Mesendoderm (in vitro differentiated cells): ENCODE results near the gene RNF214.
A peak's percentile ranks its signal among the peaks of the same experiment; 100 is the strongest.
"Not testable (repeated sequence)": the region's sequence is repeated elsewhere in the genome, so short reads cannot be mapped to it uniquely, and the experiment has no call there.

ENCODE experiments used
- DNase-seq: peaks from one replicate; pipeline ENCODE4 v3.0.0; 2013
- H2AK5ac ChIP-seq: 2 replicates; pipeline ENCODE4 v1.6.1; 2013; ENCODE audit warnings: low read length, inconsistent platforms
- H2BK120ac ChIP-seq: 2 replicates; pipeline ENCODE4 v1.6.1; 2013; ENCODE audit warnings: low read depth, mild to moderate bottlenecking, low read length, moderate library complexity, mixed read lengths
- H2BK15ac ChIP-seq: replicated peaks from 2 replicates; pipeline ENCODE4 v1.6.1; 2013; ENCODE audit warnings: low read depth, mild to moderate bottlenecking, moderate library complexity
- H2BK5ac ChIP-seq: 2 replicates; pipeline ENCODE4 v1.6.1; 2013; ENCODE audit warnings: low read length, inconsistent platforms
- H3K18ac ChIP-seq: 2 replicates; pipeline ENCODE4 v1.6.1; 2013; ENCODE audit warnings: mild to moderate bottlenecking, low read length, mixed read lengths
- H3K23ac ChIP-seq: one replicate; pipeline ENCODE4 v1.6.1; 2013; ENCODE audit warnings: low read length
- H3K27ac ChIP-seq: 2 replicates; pipeline ENCODE4 v1.5.1; 2013; ENCODE audit warnings: low read depth, mild to moderate bottlenecking, inconsistent platforms, low read length, moderate library complexity
- H3K27me3 ChIP-seq: 2 replicates; pipeline ENCODE4 v1.6.1; 2013; ENCODE audit warnings: low read length, control low read depth, mild to moderate bottlenecking, inconsistent platforms; ENCODE audit not compliant: insufficient read depth, poor library complexity
- H3K36me3 ChIP-seq: 2 replicates; pipeline ENCODE4 v1.6.1; 2013; ENCODE audit warnings: low read length, inconsistent platforms; ENCODE audit not compliant: control insufficient read depth, insufficient read depth
- H3K4ac ChIP-seq: one replicate; pipeline ENCODE4 v1.6.1; 2013; ENCODE audit warnings: low read depth, mild to moderate bottlenecking, low read length, moderate library complexity
- H3K4me1 ChIP-seq: 2 replicates; pipeline ENCODE4 v1.6.1; 2013; ENCODE audit warnings: low read depth, low read length, inconsistent platforms; ENCODE audit not compliant: control insufficient read depth
- H3K4me2 ChIP-seq: 2 replicates; pipeline ENCODE4 v1.6.1; 2013; ENCODE audit warnings: low read length
- H3K4me3 ChIP-seq: 2 replicates; pipeline ENCODE4 v1.5.1; 2013; ENCODE audit warnings: mild to moderate bottlenecking, low read length
- H3K56ac ChIP-seq: one replicate; pipeline ENCODE4 v1.6.1; 2013; ENCODE audit warnings: low read length
- H3K79me1 ChIP-seq: 2 replicates; pipeline ENCODE4 v1.6.1; 2013; ENCODE audit warnings: low read length, inconsistent platforms
- H3K79me2 ChIP-seq: 2 replicates; pipeline ENCODE4 v1.6.1; 2013; ENCODE audit warnings: mild to moderate bottlenecking, low read length; ENCODE audit not compliant: control insufficient read depth, insufficient read depth
- H3K9ac ChIP-seq: 2 replicates; pipeline ENCODE4 v1.6.1; 2013; ENCODE audit warnings: low read length, inconsistent platforms
- H4K5ac ChIP-seq: one replicate; pipeline ENCODE4 v1.6.1; 2013; ENCODE audit warnings: low read length
- H4K8ac ChIP-seq: one replicate; pipeline ENCODE4 v1.6.1; 2013; ENCODE audit warnings: low read depth, mild to moderate bottlenecking, control low read depth, low read length, moderate library complexity
- WGBS: extraction: QIAGEN DNeasy Blood & Tissue Kit; methylation state at CpG from one replicate; pipeline ENCODE4 v1.1.7; 2013; ENCODE audit warnings: low lambda C conversion rate, missing lambda C conversion rate; ENCODE audit not compliant: insufficient coverage; ENCODE audit errors: extremely low coverage; 5-methylcytosine and 5-hydroxymethylcytosine counted together

Gene RNF214

DNA sequence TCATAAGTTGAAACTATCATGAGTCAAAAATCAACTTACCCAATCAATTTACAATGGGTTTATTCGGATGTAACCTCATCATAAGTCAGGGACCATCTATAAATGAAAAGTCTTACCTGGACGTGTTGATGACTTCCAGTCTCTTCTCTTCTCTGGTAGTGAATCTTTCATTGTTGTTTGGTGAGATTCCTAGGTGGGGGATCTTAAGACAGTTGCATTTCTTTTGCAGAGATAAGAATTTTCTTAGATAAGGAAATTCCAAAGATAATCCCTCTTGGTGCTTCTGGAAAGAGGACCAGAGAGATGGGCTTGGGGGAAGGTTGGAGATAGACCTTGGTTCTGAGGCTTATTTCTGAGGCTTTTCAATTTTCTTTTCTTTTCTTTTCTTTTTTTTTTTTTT lies 37.4 kb downstream of the RNF214 start:
- Histone ChIP-seq H3K23ac (no peak overlapping the region), H3K36me3 (no peaks in the 10 kb centered on the region), H2BK15ac (no peak overlapping the region), H3K27me3 (no peaks in the 10 kb centered on the region), H3K4ac (peak overlapping the region; percentile 95), H3K79me2 (no peaks in the 10 kb centered on the region), H3K79me1 (no peaks in the 10 kb centered on the region), H3K56ac (no peak overlapping the region), H4K5ac (no peak overlapping the region), H3K9ac (no peak overlapping the region), H2BK5ac (no peak overlapping the region), H2BK120ac (no peak overlapping the region), H3K27ac (peak overlapping the region; percentile 79), H3K4me2 (no peak overlapping the region), H2AK5ac (no peak overlapping the region), H3K4me1 (peaks cover 12% of the 10 kb centered on the region), H3K4me3 (no peak overlapping the region), H3K18ac (peak overlapping the region; percentile 96), H4K8ac (no peak overlapping the region)
- whole genome bisulfite sequencing = no CpG with 5 or more reads among the region's 2 CpGs
- DNase-seq = peak; percentile 95

GRCh38 chr11:117271208-117271607 lies 38.7 kb downstream of the RNF214 start:
- H3K79me1 ChIP-seq = no peaks in the 10 kb centered on the region

DNA sequence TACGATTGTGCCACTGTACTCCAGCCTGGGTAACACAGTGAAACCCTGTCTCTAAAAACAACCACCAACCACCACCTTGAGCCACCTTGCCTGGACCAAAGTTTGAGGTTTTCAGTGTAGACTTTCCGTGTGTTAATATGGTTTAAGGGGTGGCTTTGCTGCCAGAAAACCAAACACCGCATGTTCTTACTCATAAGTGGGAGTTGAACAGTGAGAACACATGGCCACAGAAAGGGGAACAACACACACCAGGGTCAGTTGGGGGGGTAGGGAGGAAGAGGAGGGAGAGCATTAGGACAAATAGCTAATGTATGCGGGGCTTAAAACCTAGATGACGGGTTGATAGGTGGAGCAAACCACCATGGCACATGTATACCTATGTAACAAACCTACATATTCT lies 39.7 kb downstream of the RNF214 start:
- H3K4me2 ChIP-seq, H3K4me3 ChIP-seq, H4K8ac ChIP-seq, H2BK120ac ChIP-seq, H3K27ac ChIP-seq, H3K36me3 ChIP-seq, H3K9ac ChIP-seq, H3K79me2 ChIP-seq, H3K23ac ChIP-seq, H2BK15ac ChIP-seq, H3K18ac ChIP-seq, H2AK5ac ChIP-seq, H2BK5ac ChIP-seq, H3K27me3 ChIP-seq, DNase-seq, H3K79me1 ChIP-seq, H4K5ac ChIP-seq: not testable (repeated sequence)
- peak overlapping the region; percentile 2 for H3K56ac ChIP-seq
- H3K4me1 ChIP-seq = peaks cover 11% of the 10 kb centered on the region
- whole genome bisulfite sequencing = no CpG with 5 or more reads among the region's 5 CpGs
- H3K4ac ChIP-seq = peak overlapping the region; percentile 43

More at GRCh38 chr11:117271208-117271607, 38.7 kb downstream of the RNF214 start:
- no peak overlapping the region for H2AK5ac ChIP-seq
- peak overlapping the region; percentile 88 for H3K18ac ChIP-seq
- H3K23ac ChIP-seq = no peak overlapping the region
- peaks cover 12% of the 10 kb centered on the region for H3K4me1 ChIP-seq
- no peak overlapping the region for H3K9ac ChIP-seq
- peak overlapping the region; percentile 41 for H3K4ac ChIP-seq
- H3K27ac ChIP-seq = no peak overlapping the region
- no CpG with 5 or more reads among the region's 4 CpGs for WGBS
- H3K79me2 ChIP-seq = no peaks in the 10 kb centered on the region
- H4K5ac ChIP-seq = no peak overlapping the region
- H3K56ac ChIP-seq = peak overlapping the region; percentile 80
- peak; percentile 42 for DNase-seq
- no peak overlapping the region for H2BK120ac ChIP-seq
- H2BK15ac ChIP-seq = no peak overlapping the region
- no peaks in the 10 kb centered on the region for H3K36me3 ChIP-seq
- no peaks in the 10 kb centered on the region for H3K27me3 ChIP-seq
- no peak overlapping the region for H3K4me3 ChIP-seq
- no peak overlapping the region for H4K8ac ChIP-seq
- H3K4me2 ChIP-seq = no peak overlapping the region
- peak overlapping the region; percentile 30 for H2BK5ac ChIP-seq

DNA sequence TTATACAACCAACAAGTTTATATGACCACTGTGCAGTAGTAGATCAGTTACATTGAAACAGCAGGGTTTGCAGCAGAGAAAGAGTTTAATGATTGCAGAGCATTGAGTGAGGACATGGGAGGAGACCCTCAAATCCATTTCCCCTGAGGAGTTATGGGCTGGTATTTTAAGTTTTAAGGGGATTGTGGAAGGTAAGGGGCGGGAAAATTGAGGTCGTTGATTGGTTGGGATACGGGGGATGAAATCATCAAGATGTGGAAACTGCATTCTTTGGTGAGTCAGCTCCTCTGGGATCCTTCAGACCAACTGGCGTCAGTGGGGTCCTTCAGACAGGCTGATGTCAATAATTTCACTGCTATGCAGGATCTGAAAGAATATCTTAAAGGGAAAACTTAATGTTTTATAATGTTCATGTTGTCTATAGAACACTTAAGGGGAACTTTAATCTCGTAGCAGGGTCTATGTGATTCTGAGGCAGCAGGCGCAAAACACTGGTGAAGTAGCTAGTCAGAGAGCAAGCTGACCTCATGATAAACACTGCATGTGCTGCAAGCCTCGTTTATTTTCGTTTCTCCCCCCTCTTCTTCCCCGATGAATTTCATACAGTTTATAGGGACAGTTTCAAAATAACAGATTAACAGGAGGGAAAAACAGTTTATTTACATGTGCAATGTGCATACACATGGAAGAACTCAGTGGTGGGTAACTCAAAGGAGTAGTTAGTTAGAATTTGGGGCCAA lies 41.2 kb downstream of the RNF214 start:
- no CpG with 5 or more reads among the region's 9 CpGs for WGBS
- Histone ChIP-seq H3K36me3 (no peaks in the 10 kb centered on the region), H3K9ac (no peak overlapping the region), H3K79me1 (no peaks in the 10 kb centered on the region), H3K4me1 (peaks cover 10% of the 10 kb centered on the region), H2BK120ac (no peak overlapping the region), H4K8ac (no peak overlapping the region), H3K56ac (peak overlapping the region; percentile 20), H3K79me2 (no peaks in the 10 kb centered on the region), H3K23ac (no peak overlapping the region), H2BK15ac (no peak overlapping the region), H3K27me3 (no peaks in the 10 kb centered on the region), H2BK5ac (no peak overlapping the region), H3K4me3 (no peak overlapping the region), H3K4ac (peak overlapping the region; percentile 68), H4K5ac (no peak overlapping the region), H2AK5ac (no peak overlapping the region), H3K18ac (no peak overlapping the region), H3K4me2 (no peak overlapping the region), H3K27ac (no peak overlapping the region)
- DNase-seq = peak; percentile 90

- DNase-seq = no peak
- H3K4me3 ChIP-seq = no peak overlapping the region
- no peak overlapping the region for H2BK5ac ChIP-seq
- H3K36me3 ChIP-seq = peaks cover 2% of the 10 kb centered on the region
- H2BK120ac ChIP-seq = no peak overlapping the region
- no peak overlapping the region for H3K23ac ChIP-seq
- H3K79me2 ChIP-seq = no peaks in the 10 kb centered on the region
- H3K27me3 ChIP-seq = no peaks in the 10 kb centered on the region
- H3K4me2 ChIP-seq = no peak overlapping the region
- WGBS = no CpG with 5 or more reads among the region's 2 CpGs
- no peak overlapping the region for H3K18ac ChIP-seq
- no peak overlapping the region for H3K56ac ChIP-seq
- no peaks in the 10 kb centered on the region for H3K79me1 ChIP-seq
- no peak overlapping the region for H3K4ac ChIP-seq
- no peaks in the 10 kb centered on the region for H3K4me1 ChIP-seq
- H4K5ac ChIP-seq = no peak overlapping the region
- no peak overlapping the region for H2BK15ac ChIP-seq
- H3K9ac ChIP-seq = no peak overlapping the region
- H3K27ac ChIP-seq = no peak overlapping the region
- H2AK5ac ChIP-seq = no peak overlapping the region
- H4K8ac ChIP-seq = no peak overlapping the region
These were observed 45.9 kb downstream of the RNF214 start for GRCh38 chr11:117278347-117278746.
